B cell (primary cell): ENCODE results near the gene TLR9.

Experiments used
- EZH2 ChIP-seq: IDR thresholded peaks from 2 replicates; pipeline ENCODE4 v1.6.1; 2012; ENCODE audit warnings: borderline replicate concordance, low read depth, mild to moderate bottlenecking, moderate library complexity, low read length; ENCODE audit not compliant: insufficient read depth, poor library complexity, severe bottlenecking
- TF ChIP-seq, protein P1 (sequence below): fragments of 200-600 bp; IDR thresholded peaks from one replicate; pipeline ENCODE4 v1.8.0; 2022; ENCODE audit warnings: antibody characterized with exemption, mild to moderate bottlenecking

DNA sequence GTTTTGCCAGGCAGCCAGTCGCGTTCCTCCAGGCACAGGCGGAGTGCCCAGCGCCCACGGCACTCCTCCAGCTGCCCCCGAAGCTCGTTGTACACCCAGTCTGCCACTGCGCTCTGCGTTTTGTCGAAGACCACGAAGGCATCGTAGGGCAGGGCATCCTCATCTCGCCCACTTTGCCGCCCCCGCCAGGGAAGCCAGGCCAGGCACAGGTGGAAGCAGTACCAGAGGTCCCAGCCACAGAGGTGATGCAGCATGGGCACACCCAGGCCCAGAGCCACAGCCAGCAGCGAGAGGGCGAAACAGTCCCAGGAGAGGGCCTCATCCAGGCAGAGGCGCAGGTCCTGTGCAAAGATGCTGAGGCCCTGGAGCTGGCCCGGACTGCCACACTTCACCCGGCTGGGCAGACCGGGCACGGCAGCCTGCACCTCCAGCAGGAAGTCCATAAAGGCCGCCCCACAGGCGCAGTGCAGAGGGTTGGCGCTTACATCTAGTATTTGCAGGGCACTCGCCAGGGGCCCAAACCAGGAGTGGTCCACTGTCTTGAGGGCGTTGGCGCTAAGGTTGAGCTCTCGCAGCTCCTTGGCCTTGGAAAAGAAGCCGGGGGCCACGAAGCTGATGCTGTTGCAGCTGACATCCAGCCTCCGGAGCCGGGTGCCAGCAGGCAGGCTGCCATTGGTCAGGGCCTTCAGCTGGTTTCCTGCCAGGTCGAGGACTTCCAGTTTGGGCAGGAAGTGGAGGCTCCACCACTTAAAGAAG, 3.7 kb downstream of the TLR9 start:
- TF ChIP-seq, protein P1, sequence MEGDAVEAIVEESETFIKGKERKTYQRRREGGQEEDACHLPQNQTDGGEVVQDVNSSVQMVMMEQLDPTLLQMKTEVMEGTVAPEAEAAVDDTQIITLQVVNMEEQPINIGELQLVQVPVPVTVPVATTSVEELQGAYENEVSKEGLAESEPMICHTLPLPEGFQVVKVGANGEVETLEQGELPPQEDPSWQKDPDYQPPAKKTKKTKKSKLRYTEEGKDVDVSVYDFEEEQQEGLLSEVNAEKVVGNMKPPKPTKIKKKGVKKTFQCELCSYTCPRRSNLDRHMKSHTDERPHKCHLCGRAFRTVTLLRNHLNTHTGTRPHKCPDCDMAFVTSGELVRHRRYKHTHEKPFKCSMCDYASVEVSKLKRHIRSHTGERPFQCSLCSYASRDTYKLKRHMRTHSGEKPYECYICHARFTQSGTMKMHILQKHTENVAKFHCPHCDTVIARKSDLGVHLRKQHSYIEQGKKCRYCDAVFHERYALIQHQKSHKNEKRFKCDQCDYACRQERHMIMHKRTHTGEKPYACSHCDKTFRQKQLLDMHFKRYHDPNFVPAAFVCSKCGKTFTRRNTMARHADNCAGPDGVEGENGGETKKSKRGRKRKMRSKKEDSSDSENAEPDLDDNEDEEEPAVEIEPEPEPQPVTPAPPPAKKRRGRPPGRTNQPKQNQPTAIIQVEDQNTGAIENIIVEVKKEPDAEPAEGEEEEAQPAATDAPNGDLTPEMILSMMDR, result no peak
- TF ChIP-seq EZH2, result no peak
